ENCODE data around the gene ZNF580.

ZNF580 gene

DNA sequence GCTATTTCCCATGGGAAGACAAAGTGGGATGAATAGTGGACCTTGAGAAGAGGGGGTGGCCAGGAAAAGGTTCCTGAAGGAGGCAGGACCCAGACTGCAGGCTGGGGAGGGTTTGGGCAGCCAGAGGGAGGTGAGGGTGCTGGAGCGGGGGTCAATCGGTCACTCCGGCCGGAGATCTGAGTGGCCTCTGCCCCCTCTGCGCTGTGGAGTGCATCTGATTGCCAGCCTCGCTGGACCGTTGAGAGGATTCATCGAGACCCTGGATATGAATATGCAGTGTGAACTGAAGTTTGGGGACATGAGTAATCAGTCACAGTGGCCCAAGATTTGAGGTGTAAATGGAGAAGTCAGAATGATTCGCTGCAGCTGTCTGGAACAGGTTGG, 5.5 kb upstream of the ZNF580 start:
- no peak for ATAC-seq
- TF ChIP-seq GLIS3 (CRISPR knock-in tag; IDR thresholded peaks at IDR 0.05) (no peak), BACH2 (CRISPR knock-in tag; IDR thresholded peaks at IDR 0.05; ENCODE audit: borderline replicate concordance) (no peak), OSR1 (CRISPR knock-in tag; IDR thresholded peaks at IDR 0.05) (no peak)
- TF ChIP-seq, protein P1, sequence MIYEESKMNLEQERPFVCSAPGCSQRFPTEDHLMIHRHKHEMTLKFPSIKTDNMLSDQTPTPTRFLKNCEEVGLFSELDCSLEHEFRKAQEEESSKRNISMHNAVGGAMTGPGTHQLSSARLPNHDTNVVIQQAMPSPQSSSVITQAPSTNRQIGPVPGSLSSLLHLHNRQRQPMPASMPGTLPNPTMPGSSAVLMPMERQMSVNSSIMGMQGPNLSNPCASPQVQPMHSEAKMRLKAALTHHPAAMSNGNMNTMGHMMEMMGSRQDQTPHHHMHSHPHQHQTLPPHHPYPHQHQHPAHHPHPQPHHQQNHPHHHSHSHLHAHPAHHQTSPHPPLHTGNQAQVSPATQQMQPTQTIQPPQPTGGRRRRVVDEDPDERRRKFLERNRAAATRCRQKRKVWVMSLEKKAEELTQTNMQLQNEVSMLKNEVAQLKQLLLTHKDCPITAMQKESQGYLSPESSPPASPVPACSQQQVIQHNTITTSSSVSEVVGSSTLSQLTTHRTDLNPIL (CRISPR knock-in tag; IDR thresholded peaks at IDR 0.05; ENCODE audit: low read depth) = no peak
- TF ChIP-seq, protein P2, sequence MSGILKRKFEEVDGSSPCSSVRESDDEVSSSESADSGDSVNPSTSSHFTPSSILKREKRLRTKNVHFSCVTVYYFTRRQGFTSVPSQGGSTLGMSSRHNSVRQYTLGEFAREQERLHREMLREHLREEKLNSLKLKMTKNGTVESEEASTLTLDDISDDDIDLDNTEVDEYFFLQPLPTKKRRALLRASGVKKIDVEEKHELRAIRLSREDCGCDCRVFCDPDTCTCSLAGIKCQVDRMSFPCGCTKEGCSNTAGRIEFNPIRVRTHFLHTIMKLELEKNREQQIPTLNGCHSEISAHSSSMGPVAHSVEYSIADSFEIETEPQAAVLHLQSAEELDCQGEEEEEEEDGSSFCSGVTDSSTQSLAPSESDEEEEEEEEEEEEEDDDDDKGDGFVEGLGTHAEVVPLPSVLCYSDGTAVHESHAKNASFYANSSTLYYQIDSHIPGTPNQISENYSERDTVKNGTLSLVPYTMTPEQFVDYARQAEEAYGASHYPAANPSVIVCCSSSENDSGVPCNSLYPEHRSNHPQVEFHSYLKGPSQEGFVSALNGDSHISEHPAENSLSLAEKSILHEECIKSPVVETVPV (CRISPR knock-in tag; IDR thresholded peaks at IDR 0.05) = no peak

DNA sequence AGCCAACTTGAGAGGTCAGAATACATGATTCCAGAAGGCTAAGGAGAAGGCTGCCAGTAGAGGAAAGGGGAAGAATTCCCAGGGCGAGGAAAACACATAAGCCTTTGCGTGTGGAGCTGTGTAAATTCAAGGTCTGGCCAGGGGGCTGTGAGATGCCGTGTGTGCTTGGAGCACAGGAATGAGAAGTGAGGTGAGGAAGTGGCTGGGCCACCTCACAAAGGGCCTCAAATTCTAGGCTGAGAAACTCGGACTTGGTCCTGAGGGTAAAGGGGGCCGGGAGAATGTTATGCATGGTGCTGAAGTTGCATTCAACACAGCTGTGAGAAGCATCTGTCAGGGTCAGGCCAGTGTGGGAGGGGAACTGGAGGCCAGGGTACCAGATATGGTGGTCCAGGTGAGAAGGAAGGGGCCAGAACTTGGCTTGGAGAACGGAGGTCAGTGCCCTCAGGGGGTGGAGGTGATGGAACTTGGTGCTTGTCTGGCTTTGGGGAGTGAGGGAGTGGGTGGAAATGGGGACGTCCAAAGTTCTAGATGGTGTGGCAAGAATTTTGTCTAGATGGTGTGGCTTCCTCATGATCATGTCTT, 4.9 kb upstream of the ZNF580 start:
- no peak for ATAC-seq
- TF ChIP-seq BACH2 (CRISPR knock-in tag; IDR thresholded peaks at IDR 0.05; ENCODE audit: borderline replicate concordance) (no peak), ZNF70 (CRISPR knock-in tag; IDR thresholded peaks at IDR 0.05) (no peak), PPARA (CRISPR knock-in tag; IDR thresholded peaks at IDR 0.05; ENCODE audit: borderline replicate concordance) (no peak), GLIS3 (CRISPR knock-in tag; IDR thresholded peaks at IDR 0.05) (no peak), SNAI2 (CRISPR knock-in tag; IDR thresholded peaks at IDR 0.05) (no peak), ZNF8 (CRISPR knock-in tag; IDR thresholded peaks at IDR 0.05) (no peak), ZFP3 (CRISPR knock-in tag; IDR thresholded peaks at IDR 0.05) (no peak), ESRRG (CRISPR knock-in tag; IDR thresholded peaks at IDR 0.05) (no peak), RARB (CRISPR knock-in tag; IDR thresholded peaks at IDR 0.05) (no peak), ZFP30 (CRISPR knock-in tag; IDR thresholded peaks at IDR 0.05) (no peak), ISL1 (CRISPR knock-in tag; IDR thresholded peaks at IDR 0.05) (no peak), ARNTL (CRISPR knock-in tag; IDR thresholded peaks at IDR 0.05; ENCODE audit: borderline replicate concordance, low read depth) (no peak)
- TF ChIP-seq, protein P3, sequence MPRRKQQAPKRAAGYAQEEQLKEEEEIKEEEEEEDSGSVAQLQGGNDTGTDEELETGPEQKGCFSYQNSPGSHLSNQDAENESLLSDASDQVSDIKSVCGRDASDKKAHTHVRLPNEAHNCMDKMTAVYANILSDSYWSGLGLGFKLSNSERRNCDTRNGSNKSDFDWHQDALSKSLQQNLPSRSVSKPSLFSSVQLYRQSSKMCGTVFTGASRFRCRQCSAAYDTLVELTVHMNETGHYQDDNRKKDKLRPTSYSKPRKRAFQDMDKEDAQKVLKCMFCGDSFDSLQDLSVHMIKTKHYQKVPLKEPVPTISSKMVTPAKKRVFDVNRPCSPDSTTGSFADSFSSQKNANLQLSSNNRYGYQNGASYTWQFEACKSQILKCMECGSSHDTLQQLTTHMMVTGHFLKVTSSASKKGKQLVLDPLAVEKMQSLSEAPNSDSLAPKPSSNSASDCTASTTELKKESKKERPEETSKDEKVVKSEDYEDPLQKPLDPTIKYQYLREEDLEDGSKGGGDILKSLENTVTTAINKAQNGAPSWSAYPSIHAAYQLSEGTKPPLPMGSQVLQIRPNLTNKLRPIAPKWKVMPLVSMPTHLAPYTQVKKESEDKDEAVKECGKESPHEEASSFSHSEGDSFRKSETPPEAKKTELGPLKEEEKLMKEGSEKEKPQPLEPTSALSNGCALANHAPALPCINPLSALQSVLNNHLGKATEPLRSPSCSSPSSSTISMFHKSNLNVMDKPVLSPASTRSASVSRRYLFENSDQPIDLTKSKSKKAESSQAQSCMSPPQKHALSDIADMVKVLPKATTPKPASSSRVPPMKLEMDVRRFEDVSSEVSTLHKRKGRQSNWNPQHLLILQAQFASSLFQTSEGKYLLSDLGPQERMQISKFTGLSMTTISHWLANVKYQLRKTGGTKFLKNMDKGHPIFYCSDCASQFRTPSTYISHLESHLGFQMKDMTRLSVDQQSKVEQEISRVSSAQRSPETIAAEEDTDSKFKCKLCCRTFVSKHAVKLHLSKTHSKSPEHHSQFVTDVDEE (CRISPR knock-in tag; IDR thresholded peaks at IDR 0.05) = no peak
- TF ChIP-seq, protein P2 (CRISPR knock-in tag; IDR thresholded peaks at IDR 0.05) = no peak

DNA sequence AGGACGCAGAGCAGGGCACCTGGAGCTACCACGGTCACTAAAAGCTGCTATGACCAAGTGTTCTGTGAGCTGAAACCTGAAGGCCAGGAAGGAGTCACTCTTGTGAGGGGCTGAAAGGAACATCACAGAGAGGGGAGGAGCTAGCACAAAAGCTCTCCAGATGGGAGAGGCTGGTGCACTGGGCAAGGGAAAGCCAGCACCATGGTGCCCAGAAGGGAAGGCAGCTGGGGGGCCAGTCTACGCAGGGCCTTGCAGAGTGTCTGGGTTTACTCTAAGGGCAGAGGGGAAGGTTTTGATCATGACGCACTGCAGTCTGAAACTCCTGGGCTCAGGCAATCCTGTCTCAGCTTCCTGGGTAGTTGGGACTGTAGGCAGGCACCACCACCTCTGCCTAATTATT, 4.1 kb upstream of the ZNF580 start:
- TF ChIP-seq TOX (CRISPR knock-in tag; IDR thresholded peaks at IDR 0.05; ENCODE audit: borderline replicate concordance) = no peak
- no peak for ATAC-seq

DNA sequence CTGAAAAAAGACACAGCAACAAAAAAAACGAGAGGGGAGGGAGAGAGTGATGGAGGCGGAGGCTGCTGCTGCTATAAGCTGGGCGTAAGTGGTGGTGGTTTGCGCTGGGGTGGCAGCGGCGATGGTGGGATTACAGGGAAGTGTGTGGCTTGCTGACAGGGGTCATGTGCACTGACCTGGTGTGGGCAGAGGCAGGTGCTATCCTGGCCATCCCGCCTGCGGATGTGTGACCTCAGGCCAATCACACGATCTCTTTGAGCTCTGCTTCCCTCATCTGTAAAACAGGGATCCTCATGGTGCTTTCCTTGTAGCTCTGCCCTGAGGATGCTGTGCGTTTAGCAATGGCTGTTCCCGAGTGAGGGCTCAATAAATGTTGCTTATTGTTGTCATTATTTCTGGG, 3.3 kb upstream of the ZNF580 start:
- no peak for ATAC-seq
- no peak for TF ChIP-seq ZNF565 (CRISPR knock-in tag; conservative IDR thresholded peaks at IDR 0.05; ENCODE audit: low read depth)
- TF ChIP-seq, protein P4, sequence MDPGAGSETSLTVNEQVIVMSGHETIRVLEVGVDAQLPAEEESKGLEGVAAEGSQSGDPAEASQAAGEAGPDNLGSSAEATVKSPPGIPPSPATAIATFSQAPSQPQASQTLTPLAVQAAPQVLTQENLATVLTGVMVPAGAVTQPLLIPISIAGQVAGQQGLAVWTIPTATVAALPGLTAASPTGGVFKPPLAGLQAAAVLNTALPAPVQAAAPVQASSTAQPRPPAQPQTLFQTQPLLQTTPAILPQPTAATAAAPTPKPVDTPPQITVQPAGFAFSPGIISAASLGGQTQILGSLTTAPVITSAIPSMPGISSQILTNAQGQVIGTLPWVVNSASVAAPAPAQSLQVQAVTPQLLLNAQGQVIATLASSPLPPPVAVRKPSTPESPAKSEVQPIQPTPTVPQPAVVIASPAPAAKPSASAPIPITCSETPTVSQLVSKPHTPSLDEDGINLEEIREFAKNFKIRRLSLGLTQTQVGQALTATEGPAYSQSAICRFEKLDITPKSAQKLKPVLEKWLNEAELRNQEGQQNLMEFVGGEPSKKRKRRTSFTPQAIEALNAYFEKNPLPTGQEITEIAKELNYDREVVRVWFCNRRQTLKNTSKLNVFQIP (CRISPR knock-in tag; IDR thresholded peaks at IDR 0.05; ENCODE audit: borderline replicate concordance, low read depth) = no peak
- no peak for TF ChIP-seq GLIS3 (CRISPR knock-in tag; IDR thresholded peaks at IDR 0.05)
- TF ChIP-seq ZNF70 (CRISPR knock-in tag; IDR thresholded peaks at IDR 0.05) = no peak
- TF ChIP-seq TOX (CRISPR knock-in tag; IDR thresholded peaks at IDR 0.05; ENCODE audit: borderline replicate concordance) = no peak
- TF ChIP-seq, protein P3 (CRISPR knock-in tag; IDR thresholded peaks at IDR 0.05) = no peak
- TF ChIP-seq PPARA (CRISPR knock-in tag; IDR thresholded peaks at IDR 0.05; ENCODE audit: borderline replicate concordance) = no peak
- TF ChIP-seq ZFP30 (CRISPR knock-in tag; IDR thresholded peaks at IDR 0.05) = no peak
- no peak for TF ChIP-seq CSDC2 (CRISPR knock-in tag; IDR thresholded peaks at IDR 0.05)
